MM.1S (cell line): Measurements from ENCODE around the gene PPP6R2.

Experiments
- EZH2 ChIP-seq: fragments of 300-600 bp; sonication (generic); optimal IDR thresholded peaks from 2 replicates; pipeline ENCODE3; 2017; ENCODE audit warnings: low read depth, mild to moderate bottlenecking, antibody characterized with exemption, low read length, mixed read lengths
- TF ChIP-seq, protein P1 (sequence below): fragments of 300-600 bp; sonication (generic); IDR thresholded peaks from 2 replicates; pipeline ENCODE4 v1.5.1; 2016; ENCODE audit warnings: antibody characterized with exemption, low read length, mixed read lengths

- TF ChIP-seq EZH2: no peak
- TF ChIP-seq, protein P1, sequence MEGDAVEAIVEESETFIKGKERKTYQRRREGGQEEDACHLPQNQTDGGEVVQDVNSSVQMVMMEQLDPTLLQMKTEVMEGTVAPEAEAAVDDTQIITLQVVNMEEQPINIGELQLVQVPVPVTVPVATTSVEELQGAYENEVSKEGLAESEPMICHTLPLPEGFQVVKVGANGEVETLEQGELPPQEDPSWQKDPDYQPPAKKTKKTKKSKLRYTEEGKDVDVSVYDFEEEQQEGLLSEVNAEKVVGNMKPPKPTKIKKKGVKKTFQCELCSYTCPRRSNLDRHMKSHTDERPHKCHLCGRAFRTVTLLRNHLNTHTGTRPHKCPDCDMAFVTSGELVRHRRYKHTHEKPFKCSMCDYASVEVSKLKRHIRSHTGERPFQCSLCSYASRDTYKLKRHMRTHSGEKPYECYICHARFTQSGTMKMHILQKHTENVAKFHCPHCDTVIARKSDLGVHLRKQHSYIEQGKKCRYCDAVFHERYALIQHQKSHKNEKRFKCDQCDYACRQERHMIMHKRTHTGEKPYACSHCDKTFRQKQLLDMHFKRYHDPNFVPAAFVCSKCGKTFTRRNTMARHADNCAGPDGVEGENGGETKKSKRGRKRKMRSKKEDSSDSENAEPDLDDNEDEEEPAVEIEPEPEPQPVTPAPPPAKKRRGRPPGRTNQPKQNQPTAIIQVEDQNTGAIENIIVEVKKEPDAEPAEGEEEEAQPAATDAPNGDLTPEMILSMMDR: no peak
These were observed 23.0 kb upstream of the PPP6R2 start for GRCh38 chr22:50320116-50320515.
